NCI-H2196 treated with DMSO at 0.1 percent for 48 hours (cell line): Measurements from ENCODE around the gene LRP5.

ENCODE experiments used
- DNase-seq: peaks from one replicate; lab custom pipeline; 2025; ENCODE audit not compliant: unreplicated experiment; lab: John Stamatoyannopoulos, UW

Gene LRP5

DNA sequence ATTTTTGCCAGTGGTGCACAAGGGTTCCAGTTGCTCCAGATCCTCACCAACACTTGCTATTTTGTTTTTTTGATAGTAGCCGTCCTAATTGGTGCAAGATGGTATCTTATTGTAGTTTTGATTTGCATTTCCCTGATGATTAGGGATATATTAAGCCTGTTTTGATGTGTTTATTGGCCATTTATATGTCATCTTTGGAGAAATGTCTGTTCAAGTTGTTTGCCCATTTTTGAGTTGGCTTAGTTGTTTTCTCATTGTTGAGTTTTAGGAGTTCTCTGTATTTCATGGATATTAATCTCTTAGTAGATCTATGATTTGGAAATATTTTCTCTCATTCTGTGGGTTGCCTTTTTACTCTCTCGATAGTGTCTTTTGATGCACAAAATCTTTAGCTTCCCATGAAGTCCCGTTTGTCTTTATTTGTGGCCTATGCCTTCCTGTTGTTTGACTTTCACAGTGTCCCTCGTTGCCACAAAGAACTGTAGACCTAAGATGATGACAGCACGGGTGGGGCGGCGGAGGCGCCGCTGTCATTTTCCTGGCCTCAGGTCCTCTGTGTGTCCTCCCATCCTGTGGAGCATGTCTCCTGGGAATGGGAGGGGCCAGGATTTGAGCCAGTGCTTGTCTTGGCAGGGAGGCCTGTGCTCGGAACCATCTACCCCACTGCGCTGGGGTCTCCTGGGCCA, 33.5 kb downstream of the LRP5 start:
- DNase-seq, result no peak

GRCh38 chr11:68346462-68346790, 34.0 kb downstream of the LRP5 start:
- DNase-seq, result no peak

DNA sequence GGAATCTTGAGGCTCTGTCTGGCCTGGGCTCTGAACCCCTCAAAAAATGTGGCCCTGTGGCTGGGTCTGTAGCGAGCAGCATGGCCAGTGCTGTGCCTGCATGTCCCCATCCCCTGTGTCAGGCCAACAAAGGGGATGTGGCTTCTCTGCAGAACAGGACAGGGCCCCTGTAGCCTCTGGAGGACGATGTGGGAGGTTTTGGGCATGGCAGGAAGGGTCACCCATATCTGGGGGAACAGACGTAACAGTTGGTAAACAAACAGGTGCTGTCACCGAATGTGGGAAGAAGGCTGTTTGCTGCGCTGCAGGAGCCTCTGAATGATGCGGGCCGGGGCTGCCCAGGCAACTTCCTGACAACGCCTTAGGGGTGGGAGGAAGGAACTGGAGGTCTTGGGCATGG, 35.0 kb downstream of the LRP5 start:
- no peak for DNase-seq

- no peak for DNase-seq
Measured at GRCh38 chr11:68347841-68348240, 35.5 kb downstream of the LRP5 start.

DNA sequence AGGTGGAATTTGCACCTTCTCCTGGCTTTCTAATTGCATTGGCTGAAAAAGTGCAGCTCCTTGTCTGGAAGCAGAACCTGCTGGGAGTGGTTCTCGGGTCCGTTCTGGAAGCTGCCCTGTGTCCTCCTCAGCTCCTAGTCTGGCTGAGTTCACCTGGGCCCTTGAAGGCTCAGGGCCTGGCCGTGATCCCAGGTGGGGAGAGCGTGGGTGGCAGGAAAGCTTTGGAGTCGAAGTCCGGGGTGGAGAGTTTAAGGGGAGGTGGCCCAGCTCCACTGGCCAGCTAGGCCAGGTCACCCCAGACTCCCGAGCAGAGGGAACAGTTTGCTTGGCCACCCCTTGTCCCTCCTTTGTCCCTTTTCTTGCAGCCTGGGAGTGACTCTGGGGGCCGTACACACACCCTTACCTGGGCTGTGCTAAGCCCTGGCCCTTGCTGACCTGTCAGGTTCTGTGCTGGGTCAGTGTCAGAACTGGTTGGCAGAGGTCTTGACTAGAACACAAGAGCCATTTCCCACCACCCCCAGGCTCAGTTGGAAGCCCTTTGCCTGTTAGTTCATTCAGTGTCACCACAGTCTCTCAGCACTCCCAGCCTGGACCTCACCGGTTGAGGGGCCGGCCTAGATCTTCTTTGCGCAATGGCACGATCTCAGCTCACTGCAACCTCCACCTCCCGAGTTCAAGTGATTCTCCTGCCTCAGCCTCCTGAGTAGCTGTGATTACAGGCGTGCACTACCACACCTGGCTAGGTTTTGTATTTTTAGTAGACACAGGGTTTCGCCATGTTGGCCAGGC, 37.3 kb downstream of the LRP5 start:
- no peak for DNase-seq

DNA sequence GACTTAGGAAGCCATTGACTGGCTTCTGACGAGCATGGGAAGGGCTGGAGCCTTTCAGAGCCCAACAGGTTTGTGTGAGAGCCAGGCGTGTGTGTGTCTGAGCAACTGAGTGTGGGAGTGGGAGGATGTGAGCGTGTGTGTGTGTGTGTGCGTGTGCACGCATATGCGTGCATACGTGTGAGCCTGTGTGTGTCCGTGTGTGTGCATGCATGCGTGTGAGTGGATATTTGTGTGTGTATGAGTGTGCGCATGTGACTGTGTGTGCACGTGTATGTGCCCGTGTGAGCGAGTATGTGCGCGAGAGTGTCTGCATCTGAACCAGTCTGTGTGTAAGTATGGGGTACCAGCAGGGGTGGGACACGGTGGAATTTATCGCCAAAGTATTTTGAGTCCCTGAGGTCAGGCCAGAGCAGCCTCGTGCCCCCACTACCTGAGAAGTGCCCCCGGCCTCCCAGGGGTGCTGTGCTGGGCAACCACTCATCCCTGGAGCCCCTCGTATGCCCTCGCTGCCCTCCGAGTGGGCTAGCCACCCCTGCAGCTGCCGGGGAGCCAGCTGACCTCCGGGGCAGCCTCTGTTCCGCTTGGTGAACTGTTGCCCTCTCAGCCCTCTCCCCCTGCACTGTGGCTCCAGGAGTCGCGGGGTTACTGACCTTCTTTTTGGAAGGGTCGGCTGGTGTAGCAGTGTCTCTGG, 38.5 kb downstream of the LRP5 start:
- DNase-seq, result no peak

GRCh38 chr11:68351450-68352275, 39.3 kb downstream of the LRP5 start:
- no peak for DNase-seq

DNA sequence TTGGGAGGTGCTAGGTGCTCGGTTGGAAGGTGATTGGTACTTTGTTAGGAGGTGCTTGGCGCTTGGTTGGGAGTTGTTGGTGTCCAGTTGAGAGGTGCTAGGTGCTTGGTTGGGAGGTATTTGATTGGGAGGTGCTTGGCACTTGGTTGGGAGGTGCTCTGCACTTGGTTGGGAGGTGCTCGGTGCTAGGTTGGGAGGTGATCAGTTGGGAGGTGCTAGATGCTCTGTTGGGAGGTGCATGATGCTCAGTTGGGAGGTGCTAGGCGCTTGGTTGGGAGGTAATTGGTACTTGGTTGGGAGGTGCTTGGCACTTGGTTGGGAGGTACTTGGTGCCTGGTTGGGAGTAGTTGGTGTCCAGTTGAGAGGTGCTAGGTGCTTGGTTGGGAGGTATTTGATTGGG, 40.2 kb downstream of the LRP5 start:
- no peak for DNase-seq

DNA sequence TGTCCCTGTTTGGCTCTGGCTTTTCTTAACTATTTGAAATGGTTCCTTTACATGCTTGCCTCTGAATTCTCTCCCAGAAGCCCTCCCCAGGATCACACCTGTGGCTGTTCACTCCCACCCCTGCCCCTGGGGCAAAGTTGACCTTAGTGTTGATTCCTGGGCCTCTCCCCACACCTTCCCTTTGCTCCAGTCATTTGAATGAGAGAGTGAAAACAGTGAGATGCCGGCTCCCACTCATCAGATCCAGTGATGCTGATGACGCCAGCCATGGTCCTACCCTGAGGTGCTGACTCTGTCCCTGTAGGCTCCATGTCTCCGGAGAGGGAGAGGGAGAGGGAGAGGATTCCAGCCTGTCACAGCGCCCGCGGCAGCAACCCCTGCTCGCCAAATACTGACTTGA, 40.7 kb downstream of the LRP5 start:
- no peak for DNase-seq

DNA sequence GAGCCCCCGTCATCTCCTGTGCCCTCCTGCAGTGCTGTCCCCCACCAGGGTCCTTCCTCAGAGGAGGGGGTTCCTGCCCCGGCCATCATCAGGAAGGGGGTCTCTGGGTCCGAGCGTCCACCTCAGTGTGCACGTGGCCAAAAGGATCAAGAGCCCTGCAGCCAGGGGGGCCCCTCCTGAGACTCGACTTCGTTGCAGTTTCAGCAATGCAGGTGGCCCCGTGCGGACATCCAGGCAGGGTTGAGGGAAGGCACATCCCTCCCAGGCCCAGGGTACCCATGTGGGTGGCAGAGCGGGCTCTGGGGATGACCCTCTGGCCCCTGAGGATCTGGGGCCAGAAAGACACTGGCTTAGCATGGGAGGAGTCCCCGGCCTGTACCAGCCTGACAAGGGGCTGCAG, 41.3 kb downstream of the LRP5 start:
- DNase-seq, result no peak

GRCh38 chr11:68354148-68354872, 41.9 kb downstream of the LRP5 start:
- DNase-seq, result no peak

DNA sequence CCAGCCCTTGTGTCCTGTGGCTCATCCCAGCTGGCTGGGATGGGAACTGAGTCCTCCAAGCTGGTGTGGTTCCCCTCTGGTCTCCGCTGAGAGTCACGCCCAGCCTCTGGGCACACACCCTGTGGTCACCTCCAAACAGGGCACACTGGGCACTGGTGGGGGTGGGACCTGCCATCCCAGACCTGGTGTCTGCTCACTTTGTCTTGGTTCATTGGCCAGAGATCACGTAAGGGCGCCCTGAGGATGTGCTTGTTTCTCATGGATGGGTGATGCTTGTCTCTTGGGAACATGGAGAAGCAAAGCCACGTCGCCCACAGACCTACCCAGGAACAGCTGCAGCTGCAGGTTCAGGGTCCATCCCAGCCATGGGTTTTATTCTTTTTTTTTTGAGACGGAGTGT, 43.1 kb downstream of the LRP5 start:
- DNase-seq, result no peak

DNA sequence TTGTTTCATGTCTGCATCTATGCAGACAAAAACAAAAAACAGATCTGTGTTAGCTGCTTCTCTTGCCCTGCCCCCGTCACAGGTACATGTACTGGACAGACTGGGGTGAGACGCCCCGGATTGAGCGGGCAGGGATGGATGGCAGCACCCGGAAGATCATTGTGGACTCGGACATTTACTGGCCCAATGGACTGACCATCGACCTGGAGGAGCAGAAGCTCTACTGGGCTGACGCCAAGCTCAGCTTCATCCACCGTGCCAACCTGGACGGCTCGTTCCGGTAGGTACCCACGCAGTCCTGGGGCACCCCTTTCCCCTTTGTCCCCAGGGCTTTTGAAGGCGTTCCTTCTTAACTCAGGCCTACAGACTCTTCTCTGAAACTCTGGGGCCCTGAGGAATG, 45.2 kb downstream of the LRP5 start:
- DNase-seq, result no peak

- no peak for DNase-seq
Measured at GRCh38 chr11:68358416-68358815, 46.0 kb downstream of the LRP5 start.

GRCh38 chr11:68361702-68362101, 49.3 kb downstream of the LRP5 start:
- DNase-seq, result no peak

DNA sequence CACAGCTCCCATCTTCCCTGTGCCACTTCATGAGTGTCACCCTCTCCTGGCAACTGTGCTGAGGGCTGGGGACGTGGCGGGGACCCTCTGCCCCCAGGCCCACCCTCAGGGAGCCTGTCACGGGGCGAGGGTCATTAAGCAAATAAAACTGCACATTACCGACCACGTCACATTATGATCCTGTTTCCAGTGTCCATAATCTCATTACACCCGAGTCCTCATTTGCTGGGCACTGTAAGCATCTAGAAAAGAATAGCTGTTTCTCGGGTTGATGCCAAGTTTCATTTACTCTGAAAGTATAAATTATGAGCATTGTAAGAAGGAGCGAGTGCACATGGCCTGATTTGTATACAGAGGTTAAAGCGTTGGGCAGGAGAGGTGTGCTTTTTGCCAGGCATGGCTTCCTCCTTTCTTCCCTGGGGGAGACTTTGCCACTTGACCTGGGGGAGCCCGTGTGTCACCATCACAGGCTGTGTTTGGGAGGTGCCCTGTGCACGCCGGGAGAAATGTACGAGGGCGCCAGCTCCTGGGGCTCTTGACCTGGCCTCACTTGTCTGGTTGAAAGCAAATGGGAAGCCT, 50.5 kb downstream of the LRP5 start:
- no peak for DNase-seq

DNA sequence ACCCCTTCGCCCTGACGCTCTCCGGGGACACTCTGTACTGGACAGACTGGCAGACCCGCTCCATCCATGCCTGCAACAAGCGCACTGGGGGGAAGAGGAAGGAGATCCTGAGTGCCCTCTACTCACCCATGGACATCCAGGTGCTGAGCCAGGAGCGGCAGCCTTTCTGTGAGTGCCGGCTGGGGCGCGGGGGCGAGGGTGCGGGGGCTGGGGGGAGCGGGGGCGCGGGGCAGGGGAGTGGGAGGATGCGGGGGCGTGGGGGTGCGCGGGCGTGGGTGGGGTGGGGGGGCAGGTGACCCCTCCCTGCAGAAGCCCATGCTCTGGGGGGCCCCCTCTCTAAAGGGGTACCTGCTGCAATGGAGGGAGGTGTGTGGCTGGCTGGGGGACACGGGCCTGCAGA, 51.4 kb downstream of the LRP5 start:
- DNase-seq, result no peak

GRCh38 chr11:68364581-68364980, 52.2 kb downstream of the LRP5 start:
- no peak for DNase-seq

DNA sequence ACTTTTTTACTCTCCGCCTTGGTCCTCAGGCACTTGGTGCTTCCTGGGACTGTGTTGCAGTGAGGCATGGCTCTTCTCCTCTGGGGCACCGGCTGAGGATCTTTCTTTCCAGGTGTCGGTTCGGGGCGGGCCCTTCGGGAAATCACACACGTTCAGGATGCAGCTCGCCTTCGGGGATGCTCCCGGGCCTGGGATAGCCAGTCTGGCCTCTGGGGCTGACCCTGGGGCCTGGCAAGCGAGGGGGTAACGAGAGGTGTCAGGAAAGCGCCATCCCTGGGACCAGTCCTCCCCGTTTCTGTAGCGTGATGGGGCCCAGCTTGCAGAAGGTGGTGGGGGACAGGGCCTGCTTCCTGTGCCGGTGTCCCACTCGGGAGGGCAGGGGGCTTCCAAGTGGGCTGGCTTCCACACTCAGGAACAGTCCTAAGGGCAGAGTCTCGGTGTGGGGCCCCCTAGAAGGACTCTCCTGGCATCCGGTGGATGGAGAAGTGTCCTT, 53.6 kb downstream of the LRP5 start:
- no peak for DNase-seq

- DNase-seq, result no peak
Measured at GRCh38 chr11:68367252-68367651, 54.9 kb downstream of the LRP5 start.
